RWPE2 (cell line): ENCODE measurements around the gene CHCHD10.

ENCODE experiments used
- ATAC-seq: fragments of 200-7000 bp; cut with Tn5 transposase; 3 replicates; pipeline ENCODE4 v1.9.1; 2021; ENCODE audit warnings: low read depth
- DNase-seq: peaks from one replicate; pipeline ENCODE4 v3.0.0-alpha.2; 2020; ENCODE audit warnings: low spot score
- H3K27ac ChIP-seq: fragments of 450-650 bp; 2 replicates; pipeline ENCODE4 v1.5.1; 2017; ENCODE audit warnings: mild to moderate bottlenecking; ENCODE audit not compliant: poor library complexity, severe bottlenecking
- H3K27me3 ChIP-seq: fragments of 250-450 bp; sonication (Bioruptor Pico); 2 replicates; pipeline ENCODE4 v1.5.1; 2021; ENCODE audit warnings: mild to moderate bottlenecking, moderate library complexity; ENCODE audit not compliant: insufficient read depth, poor library complexity, severe bottlenecking
- H3K36me3 ChIP-seq: fragments of 250-450 bp; sonication (Bioruptor Pico); 2 replicates; pipeline ENCODE4 v1.5.1; 2020; ENCODE audit warnings: low read depth, mild to moderate bottlenecking, moderate library complexity
- H3K4me1 ChIP-seq: fragments of 250-450 bp; sonication (Bioruptor Pico); 2 replicates; pipeline ENCODE4 v1.5.1; 2021; ENCODE audit warnings: mild to moderate bottlenecking, moderate library complexity; ENCODE audit not compliant: insufficient read depth, poor library complexity, severe bottlenecking
- H3K4me3 ChIP-seq: fragments of 250-450 bp; sonication (Bioruptor Pico); 2 replicates; pipeline ENCODE4 v1.5.1; 2021; ENCODE audit warnings: mild to moderate bottlenecking, moderate library complexity; ENCODE audit not compliant: severe bottlenecking
- H3K9me3 ChIP-seq: fragments of 250-450 bp; sonication (Bioruptor Pico); 2 replicates; pipeline ENCODE4 v1.5.1; 2021; ENCODE audit warnings: mild to moderate bottlenecking, moderate library complexity; ENCODE audit not compliant: severe bottlenecking
- TF ChIP-seq, protein P1 (sequence below): fragments of 450-650 bp; IDR thresholded peaks from one replicate; pipeline ENCODE4 v1.5.1; 2017; ENCODE audit warnings: mild to moderate bottlenecking, moderate library complexity; ENCODE audit not compliant: poor library complexity, severe bottlenecking

CHCHD10 gene

GRCh38 chr22:23769321-23769965 is 1.7 kb upstream of the CHCHD10 start:
- no peak for ATAC-seq
- no peaks in the 10 kb centered on the region for H3K27me3 ChIP-seq
- no peak for DNase-seq
- H3K27ac ChIP-seq: no peak overlapping the region
- H3K4me1 ChIP-seq: no peaks in the 10 kb centered on the region
- no peaks in the 10 kb centered on the region for H3K36me3 ChIP-seq
- H3K9me3 ChIP-seq: no peaks in the 10 kb centered on the region
- no peak overlapping the region for H3K4me3 ChIP-seq
- TF ChIP-seq, protein P1, sequence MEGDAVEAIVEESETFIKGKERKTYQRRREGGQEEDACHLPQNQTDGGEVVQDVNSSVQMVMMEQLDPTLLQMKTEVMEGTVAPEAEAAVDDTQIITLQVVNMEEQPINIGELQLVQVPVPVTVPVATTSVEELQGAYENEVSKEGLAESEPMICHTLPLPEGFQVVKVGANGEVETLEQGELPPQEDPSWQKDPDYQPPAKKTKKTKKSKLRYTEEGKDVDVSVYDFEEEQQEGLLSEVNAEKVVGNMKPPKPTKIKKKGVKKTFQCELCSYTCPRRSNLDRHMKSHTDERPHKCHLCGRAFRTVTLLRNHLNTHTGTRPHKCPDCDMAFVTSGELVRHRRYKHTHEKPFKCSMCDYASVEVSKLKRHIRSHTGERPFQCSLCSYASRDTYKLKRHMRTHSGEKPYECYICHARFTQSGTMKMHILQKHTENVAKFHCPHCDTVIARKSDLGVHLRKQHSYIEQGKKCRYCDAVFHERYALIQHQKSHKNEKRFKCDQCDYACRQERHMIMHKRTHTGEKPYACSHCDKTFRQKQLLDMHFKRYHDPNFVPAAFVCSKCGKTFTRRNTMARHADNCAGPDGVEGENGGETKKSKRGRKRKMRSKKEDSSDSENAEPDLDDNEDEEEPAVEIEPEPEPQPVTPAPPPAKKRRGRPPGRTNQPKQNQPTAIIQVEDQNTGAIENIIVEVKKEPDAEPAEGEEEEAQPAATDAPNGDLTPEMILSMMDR: no peak

- Histone ChIP-seq H3K9me3 (no peaks in the 10 kb centered on the region), H3K36me3 (no peaks in the 10 kb centered on the region), H3K27me3 (no peaks in the 10 kb centered on the region), H3K27ac (peak overlapping the region; percentile 53), H3K4me3 (peak overlapping the region; percentile 63), H3K4me1 (no peaks in the 10 kb centered on the region)
- no peak for DNase-seq
- no peak for ATAC-seq
- TF ChIP-seq, protein P1: no peak
Observed at GRCh38 chr22:23767303-23767672, 484 bp downstream of the CHCHD10 start.

GRCh38 chr22:23764899-23765881 is 2.6 kb downstream of the CHCHD10 start:
- ATAC-seq: no peak
- H3K4me3 ChIP-seq: no peak overlapping the region
- H3K27me3 ChIP-seq: no peaks in the 10 kb centered on the region

GRCh38 chr22:23763954-23764353 is 3.8 kb downstream of the CHCHD10 start:
- H3K9me3 ChIP-seq: no peaks in the 10 kb centered on the region
- TF ChIP-seq, protein P1: no peak
- H3K36me3 ChIP-seq: no peaks in the 10 kb centered on the region
- no peak overlapping the region for H3K4me3 ChIP-seq
- no peaks in the 10 kb centered on the region for H3K4me1 ChIP-seq
- H3K27me3 ChIP-seq: no peaks in the 10 kb centered on the region
- DNase-seq: no peak
- no peak for ATAC-seq
- H3K27ac ChIP-seq: no peak overlapping the region

More at GRCh38 chr22:23764899-23765881, 2.6 kb downstream of the CHCHD10 start:
- no peaks in the 10 kb centered on the region for H3K36me3 ChIP-seq
- TF ChIP-seq, protein P1: no peak
- DNase-seq: no peak
- H3K4me1 ChIP-seq: no peaks in the 10 kb centered on the region
- H3K27ac ChIP-seq: no peak overlapping the region
- H3K9me3 ChIP-seq: no peaks in the 10 kb centered on the region

- no peak overlapping the region for H3K4me3 ChIP-seq
- no peak overlapping the region for H3K27ac ChIP-seq
Observed at GRCh38 chr22:23763579-23763945, 4.2 kb downstream of the CHCHD10 start.

More at GRCh38 chr22:23763579-23763945, 4.2 kb downstream of the CHCHD10 start:
- H3K9me3 ChIP-seq: no peaks in the 10 kb centered on the region
- H3K27me3 ChIP-seq: no peaks in the 10 kb centered on the region
- no peaks in the 10 kb centered on the region for H3K36me3 ChIP-seq
- TF ChIP-seq, protein P1: no peak
- ATAC-seq (no peak), DNase-seq (no peak)
- no peaks in the 10 kb centered on the region for H3K4me1 ChIP-seq
